Hematopoietic multipotent progenitor cell treated with erythropoietin and hydrocortisone succinate and interleukin-3 and kit ligand, for 17 days (in vitro differentiated cells): ENCODE measurements around the gene PTGDS.
A peak's percentile ranks its signal among the peaks of the same experiment; 100 is the strongest.

Experiments used
- DNase-seq: peaks from one replicate; pipeline ENCODE4 v3.0.0-alpha.2; 2015; ENCODE audit warnings: low spot score

Gene PTGDS

DNA sequence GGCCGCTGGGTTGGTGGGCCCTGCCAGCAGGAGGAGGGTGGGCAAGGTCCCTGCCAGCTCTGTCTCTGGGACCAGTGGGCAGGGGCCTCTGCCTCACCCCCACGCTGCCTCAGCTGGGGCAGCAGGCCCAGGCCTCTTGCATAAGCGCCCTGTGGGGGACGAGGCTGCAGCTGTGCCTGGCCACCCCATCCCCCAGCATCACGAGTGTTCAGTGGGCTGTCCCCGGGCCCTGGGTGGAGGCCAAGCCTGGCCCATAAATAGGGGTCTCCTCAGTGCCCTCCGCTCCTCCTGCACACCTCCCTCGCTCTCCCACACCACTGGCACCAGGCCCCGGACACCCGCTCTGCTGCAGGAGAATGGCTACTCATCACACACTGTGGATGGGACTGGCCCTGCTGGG is at the start of gene PTGDS:
PTGDS (plus strand) TSS at position 282 of the 400 bp plus-strand sequence; CDS start at position 357, 75 bp downstream.
- no peak for DNase-seq

DNA sequence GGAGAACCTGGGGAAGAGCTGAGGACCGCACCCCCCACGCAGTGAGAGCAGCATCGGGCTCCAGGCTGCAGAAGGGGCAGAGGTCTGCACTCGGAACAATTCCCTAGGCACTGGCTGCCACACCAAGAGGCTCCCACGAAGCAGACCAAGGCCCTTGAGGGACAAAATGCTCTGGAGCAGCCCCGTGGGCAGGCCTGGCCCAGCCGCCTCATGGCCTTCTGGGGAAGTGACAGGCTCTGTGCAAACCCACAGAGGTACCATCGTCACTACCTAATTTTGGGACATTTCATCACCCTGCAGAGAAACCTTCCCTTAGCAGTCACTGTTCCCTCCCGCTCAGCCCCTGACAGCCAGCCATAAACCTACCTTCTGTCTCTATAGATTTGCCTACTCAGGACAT is 48.7 kb upstream of the PTGDS start:
- DNase-seq, result no peak

DNA sequence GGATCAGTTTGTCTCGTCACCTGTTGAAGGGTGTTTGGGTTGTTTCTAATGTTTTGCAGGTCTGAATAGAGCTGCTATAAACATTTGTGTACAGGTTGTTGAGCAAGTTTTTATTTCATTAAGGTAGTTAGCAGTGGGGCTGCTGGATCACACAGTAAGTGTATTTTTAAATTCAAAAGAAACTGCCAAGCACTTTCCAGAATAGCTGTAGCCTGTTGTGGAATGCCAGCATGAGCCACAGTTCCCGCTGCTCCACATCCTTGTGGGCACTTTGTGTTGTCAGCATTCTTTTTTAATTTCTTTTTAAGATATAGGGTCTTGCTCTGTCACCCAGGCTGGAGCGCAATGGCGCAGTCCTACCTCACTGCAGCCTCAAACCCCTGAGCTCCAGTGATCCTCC is 47.3 kb upstream of the PTGDS start:
- DNase-seq, result no peak

DNA sequence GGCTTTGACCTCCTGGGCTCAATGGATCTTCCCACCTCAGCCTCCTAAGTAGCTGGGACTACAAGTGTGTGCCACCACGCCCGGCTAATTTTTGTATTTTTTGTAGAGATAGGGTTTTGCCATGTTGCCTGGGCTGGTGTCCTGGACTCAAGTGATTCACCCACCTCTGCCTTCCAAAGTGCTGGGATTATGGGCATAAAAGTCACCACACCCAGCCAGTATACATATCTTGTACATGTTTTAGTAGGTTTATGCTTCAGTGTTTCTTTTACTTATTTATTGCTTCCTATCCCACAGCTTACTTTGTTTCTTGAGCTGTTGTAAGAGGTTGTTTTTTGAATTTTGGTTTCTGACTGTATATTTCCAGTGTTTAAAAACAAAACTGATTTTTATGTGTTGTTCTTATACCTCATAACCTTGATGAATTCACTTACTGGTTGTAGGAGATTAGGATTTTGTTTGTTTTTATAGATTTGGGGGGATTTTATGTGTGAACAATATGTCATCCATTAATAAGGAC is 45.6 kb upstream of the PTGDS start:
- no peak for DNase-seq

DNA sequence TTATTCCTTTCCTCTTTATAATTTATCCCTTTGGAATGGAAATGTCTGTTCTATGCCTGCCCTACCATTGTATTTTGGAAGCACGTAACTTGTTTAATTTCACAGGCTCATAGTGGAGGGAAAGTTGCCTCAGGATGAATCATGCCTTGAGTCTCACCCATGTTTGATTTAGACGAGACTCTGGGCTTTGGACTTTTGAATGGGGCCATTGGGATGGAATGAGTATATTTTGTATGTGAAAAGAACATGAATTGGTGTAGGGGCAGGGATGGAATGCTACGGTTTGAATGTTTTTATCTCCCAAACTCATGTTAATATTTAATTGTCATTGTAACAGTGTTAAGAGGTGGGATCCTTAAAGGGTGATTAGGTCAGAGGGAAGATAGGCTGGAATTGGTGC is 43.0 kb upstream of the PTGDS start:
- no peak for DNase-seq

DNA sequence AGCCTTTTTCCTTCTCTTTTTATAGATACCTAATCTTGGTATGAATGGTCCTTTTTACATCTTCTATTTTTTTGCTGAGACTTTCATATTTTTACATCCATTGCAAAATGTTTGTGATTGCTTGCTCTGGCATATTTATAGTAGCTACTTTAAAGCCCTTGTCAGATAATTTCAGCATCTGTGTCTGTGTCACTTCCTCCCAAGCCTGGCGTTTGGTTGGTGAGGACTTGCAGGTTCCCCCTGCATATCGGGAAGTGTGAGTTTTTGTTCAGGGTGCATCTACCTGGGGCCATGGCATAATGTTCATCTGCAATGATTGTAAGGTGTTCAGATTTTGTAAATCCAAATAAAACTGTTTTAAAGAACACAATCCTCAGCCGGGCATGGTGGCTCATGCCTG is 41.7 kb upstream of the PTGDS start:
- DNase-seq, result no peak

DNA sequence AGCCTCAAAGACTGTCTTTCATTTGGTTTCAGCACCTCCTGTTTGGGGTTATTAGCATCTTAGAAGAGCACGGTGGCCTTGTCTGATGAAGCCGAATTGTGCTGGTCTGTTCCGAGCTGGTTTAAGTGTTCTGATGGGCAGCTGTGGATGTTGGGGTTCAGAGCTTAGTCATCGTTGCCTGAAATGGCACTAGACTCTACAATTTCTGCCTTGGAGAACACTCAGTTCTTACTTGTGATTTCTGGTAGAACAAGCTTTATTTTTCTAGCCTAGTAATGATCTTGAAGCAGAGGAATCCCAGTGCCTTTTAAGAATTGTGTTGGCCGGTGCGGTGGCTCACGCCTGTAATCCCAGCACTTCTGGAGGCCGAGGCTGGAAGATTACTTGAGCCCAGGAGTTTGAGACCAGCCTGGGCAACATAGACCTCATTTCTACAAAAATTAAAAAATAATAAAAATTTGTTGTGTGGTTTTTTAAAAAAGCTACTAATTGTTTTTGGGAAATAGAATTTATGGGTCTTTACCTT is 40.6 kb upstream of the PTGDS start:
- no peak for DNase-seq

DNA sequence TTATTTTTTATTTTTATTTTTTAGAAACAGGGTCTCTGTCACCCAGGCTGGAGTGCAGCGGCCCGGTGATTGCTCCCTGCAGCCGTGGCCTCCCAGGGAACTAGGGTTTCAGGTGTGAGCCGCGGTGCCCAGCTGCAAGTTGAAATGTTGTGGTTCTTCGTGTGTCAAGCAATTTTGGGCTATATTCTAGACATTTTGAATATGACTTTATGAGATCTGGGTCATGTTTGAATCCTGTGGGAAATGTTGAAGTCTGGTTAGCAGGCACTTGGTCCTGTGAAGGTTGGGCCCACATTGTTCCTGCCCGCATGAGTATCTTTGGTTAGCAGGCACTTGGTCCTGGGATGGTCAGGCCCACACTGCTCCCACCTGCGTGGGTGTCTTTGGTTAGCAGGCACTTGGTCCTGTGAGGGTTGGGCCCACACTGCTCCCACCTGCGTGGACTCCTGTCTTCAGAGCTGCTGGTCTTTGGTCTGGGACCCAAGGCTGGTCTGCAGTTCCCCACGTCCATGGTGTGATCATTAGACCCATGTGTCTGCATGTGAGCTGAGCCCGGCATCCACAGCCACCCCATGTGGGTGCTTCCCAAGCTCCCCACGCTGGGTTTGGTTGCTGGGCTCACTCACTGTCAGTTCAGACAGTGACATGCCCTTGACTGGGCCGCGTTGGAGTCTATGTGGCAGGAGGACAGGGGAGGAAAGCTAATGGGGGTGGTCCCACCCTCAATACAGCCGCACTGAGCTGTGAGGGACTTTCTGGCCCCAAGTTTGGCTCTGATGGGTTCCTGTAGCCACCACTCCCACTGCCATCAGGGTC is 39.9 kb upstream of the PTGDS start:
- DNase-seq, result no peak

DNA sequence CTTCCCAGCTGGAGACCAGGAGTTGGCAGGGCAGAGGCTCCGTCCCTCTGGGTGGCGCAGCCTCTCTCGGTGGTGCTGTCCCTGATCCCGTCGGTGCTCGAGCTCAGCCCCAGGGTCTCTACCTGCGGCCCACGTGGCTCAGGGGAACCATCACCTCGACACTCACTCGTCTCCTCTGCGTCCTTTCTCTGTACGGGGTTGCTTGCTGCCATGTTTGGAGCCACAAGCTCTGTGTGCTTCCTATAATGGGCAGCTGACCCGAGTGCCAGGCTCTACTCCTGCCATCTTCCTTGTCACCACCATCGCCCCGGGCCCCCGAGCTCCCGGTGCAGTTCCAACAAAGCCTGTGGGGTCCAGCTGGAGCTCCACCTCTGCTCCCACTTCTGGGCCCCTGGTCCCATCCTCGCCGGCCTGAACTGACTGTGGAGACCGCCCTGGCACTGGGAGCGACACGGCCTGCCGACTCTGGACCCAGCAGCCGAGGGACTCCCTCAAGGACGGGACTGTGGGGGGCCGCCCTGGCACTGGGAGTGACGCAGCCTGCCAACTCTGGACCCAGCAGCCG is 37.8 kb upstream of the PTGDS start:
- no peak for DNase-seq

DNA sequence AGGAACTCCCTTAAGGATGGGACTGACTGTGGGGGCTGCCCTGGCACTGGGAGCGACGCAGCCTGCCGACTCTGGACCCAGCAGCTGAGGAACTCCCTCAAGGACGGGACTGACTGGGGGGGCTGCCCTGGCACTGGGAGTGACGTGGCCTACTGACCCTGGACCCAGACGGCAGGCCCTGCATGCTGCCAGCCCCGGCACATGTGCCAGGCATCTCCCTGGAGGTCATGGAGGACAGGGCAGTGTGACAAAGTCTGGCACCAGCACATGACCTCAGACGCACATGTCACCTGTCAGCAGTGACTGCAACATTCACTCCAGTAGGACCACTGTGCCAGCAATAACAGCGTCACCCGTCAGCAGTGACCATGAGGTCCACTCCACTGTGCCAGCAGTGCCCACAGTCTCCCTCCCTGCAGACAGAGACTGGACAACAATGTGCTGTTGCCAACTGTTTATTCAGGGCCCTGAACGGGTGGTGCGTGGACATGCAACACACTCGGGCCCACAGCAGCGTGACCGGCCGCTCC is 37.2 kb upstream of the PTGDS start:
- no peak for DNase-seq

DNA sequence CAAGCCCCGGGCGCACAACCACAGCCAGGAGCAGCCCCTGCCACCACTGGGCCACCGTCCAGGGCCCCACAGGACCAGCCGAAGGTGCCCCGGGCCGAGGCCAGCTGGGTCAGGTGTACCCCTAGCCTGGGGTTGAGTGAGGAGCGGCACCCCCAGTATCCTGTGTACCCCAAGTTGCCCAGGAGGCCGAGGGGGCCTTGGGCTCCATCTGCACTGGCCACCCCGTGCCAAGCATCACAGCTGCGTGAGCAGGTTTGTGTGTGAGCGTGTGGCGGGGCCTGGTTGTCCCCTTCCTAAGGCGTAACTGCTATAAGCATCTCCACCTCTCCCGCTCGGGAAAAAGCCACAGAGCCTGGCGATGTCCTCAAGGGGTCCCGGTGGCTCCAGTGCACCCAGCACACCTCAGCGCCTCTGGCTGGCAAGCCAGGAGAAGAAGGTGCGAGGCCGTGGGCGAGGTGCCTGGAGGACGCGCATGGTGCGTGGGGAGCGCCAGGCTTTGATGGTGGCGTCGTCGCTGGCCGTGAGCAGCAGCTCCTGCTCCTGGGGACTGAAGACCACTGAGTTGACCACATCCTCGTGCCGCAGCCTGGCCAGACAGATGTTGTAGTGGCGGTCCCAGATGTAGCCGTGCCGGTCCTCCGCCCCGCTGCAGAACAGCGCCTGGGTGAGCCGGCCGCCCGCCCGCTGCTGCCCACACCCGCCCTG is 36.6 kb upstream of the PTGDS start:
- DNase-seq, result no peak

DNA sequence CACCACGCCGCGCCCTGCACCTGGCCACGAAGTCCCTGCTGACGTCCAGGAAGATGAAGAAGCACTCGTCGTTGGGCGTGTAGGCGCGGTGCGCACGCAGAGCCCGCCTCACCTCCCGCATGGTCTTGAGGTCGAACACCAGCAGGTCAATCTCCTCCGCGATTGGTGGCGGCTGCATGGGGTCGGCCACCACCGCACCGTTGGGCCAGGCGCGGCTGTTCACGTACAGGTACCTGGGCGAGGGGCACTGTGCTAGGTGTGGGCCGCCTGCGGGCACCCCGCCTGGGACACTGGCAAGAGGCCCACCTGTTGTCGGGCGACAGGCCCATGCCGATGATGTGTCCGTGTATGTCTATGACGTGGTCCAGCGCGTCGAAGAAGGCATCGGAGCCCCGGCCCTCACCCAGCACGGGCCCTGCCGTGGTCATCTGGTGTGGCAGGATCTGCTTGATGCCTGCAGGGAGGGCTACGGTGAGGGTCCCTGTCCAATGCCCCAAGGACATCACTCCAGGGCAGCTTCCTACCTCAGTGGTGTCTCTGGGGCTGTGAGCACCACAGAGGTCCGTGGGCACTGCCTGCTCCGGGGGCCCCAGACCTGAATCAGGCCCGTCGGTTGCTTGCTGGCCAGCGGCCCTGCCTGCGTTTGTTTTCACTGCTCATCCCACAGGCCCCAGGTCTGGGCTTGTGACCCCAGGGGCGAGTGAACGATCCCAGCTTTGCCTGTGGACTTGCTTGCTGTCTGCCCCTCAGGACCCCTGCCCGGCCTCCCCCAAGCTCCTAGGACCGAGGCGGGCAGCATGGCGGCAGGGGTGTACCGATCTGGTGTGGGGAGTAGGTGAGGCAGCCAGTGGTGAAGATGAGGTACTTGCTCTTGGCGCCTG is 35.8 kb upstream of the PTGDS start:
- no peak for DNase-seq

DNA sequence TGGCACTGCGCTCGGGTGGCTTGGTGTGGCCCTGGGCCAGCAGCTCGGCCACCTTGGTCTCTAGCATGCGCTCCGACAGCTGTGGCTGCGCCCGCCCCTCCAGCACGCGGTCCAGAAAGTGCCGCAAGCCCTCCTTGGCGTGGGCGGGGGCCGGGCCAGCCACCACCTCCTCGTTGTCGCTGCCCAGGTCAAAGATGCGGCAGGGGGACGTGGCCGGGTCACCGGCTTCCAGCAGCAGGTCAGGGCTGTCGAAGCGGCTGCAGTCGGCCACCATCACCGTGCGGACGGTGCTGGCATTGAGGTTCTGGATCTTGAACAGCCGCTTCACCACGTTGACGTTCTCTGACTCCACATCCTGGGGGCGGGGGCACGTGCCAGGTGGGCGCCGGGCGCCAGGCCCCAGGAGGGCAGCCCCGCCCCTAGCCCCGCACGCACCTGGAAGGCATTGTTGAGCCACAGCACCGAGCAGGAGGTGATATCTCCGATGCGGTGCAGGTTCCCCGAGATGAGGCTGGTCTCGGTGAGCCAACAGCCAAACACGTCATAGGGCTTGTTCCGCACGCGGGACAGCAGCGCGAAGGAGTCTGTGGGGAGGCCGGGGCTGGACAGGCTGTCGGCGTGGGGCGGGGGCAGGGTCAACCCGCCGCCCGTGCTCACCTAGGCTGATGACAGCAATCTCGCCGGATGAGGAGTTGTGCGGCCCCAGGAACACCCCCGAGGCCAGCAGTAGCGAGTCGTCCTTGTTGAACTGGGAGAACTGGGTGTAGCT is 35.0 kb upstream of the PTGDS start:
- no peak for DNase-seq

DNA sequence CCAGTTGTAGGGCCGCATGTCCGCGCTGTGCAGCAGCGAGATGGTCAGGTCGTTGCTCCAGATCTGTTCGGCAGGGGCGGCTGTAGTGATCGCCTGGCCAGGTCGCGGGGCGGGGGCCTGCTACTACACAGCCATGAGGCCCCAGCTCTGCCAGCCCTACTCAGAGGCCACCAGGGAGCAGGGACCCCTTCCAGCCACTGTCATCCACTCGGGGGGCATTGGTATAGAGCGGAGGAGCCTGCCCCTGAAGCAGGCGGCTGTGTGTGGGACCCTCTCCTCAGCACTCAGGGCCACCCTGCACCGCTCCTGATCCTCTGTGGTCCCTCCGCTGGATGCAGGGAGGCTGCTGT is 34.4 kb upstream of the PTGDS start:
- DNase-seq, result no peak

DNA sequence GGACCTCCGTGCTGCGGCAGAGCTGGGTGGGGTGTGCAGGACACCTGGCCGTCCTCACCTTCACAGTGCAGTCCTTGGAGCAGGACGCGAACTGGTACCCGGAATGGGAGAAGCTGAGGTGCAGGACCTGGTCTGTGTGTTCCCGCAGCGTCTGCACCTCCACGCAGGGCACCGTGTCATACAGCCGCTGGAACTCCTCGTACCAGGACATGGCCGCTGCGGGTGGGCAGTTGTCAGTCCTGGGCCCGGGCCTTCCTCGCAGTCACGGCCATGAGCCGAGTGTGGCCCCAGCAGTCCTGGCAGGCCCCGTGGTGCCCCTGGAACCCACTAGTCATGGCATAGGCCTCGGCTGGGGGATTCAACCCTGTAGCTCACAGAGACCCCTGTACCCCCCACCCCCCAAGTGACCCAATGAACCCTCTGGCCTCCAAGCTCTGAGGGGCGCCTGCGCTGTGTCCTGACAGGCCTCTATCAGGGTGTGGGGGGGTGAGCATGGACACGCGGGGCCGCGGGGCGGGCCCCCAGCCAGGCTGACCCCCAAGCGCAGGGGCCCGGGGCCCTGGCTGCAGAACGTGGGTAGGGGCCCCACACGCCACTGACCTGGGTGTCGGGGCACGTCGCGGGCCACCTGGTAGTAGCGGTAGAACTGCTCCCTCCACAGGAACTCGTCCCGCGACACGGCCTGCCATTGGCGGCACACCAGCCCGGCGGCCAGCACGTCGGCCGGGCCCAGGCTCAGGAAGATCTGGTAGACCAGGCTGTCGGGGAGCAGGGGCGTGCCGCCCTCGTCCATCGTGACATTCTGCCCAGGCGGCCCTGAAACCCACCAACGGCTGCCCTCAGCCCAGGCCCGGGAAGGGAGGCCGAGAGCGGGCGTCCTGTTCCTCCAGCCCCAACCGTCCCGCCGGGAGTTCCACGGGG is 33.8 kb upstream of the PTGDS start:
- DNase-seq, result no peak

DNA sequence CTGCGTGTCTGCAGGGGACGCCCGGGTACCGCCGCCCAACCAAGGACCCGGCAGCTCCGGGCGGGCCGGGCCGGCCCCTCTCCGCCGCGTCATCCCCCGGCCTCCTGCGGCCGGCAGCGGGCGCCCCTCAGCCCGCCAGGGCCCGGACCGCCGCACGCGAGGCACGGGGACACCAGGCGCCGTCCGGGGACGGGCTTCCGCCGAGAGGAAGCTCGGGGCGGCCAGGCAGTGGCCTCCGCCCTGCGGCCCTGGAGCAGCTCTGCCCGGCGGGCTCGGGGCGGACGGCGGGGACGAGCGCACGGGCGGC is 33.1 kb upstream of the PTGDS start:
- no peak for DNase-seq

DNA sequence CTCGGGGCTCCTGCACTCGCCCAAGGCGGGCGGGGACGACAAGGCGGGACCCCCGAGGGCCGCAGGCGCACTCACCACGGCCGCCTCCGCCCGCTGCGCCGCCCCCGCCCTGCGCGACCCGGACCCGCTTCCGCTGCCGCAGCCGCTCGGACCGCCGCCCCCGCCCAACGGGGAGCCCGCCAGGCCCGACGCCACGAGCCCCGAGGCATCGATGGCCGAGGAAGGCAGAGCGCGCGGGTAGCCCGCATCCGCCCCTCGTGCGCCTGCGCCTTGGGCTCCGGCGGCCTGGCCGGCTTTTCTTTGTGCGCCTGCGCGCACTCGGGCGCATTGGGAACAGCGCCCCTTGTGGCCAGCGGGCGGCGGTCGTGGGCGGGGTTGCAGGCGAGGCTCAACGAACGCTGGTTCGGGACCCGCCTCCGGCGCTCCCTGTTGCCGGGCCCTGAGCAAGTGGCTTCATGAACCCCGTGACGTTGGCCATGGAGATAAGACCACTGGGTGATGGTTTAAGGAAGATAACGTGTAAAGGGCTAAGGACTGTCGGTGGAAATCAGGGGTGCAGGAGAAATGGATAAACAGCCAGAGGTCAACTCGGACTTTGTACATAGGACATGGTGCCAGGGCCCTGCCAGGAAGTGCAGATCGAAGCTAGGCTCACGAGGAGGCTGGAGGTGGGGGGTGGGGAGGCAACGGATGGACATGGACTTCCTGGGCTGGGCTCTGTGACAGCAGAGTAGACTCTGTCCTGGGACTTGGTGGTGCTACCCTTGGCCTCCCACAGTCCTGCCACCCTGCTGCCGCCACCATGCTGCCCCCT is 32.6 kb upstream of the PTGDS start, which contains the start of the genes C8G and FBXW5:
C8G (plus strand) TSS at position 725 of the 814 bp plus-strand sequence; CDS start at position 803, 78 bp downstream.
FBXW5 (minus strand) TSS at position 220 of the 814 bp plus-strand sequence. CDS start 655 bp downstream, outside the sequence.
- DNase-seq, result peak; percentile 99

DNA sequence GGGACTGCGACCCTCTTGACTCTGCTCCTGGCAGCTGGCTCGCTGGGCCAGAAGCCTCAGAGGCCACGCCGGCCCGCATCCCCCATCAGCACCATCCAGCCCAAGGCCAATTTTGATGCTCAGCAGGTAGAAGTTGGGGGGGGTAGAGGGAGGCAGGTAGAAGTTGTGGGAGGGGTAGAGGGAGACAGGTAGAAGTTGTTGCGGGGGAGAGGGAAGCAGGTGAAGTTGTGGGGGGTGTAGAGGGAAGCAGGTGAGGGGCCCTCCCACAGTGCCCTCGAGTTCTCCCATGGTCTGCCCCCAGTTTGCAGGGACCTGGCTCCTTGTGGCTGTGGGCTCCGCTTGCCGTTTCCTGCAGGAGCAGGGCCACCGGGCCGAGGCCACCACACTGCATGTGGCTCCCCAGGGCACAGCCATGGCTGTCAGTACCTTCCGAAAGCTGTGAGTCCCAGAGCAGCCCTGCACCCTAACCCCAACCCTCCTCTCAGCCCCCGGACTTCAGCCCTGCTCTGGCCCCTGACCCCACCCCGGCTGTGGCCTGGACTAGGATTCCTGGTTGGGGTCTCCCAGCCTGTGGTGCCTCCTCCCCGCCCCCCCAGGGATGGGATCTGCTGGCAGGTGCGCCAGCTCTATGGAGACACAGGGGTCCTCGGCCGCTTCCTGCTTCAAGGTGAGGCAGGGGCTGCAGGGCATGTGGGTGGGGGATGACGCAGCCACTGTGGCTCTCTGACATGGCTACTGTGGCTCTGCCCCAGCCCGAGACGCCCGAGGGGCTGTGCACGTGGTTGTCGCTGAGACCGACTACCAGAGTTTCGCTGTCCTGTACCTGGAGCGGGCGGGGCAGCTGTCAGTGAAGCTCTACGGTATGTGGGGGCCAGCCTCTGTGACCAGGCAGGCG is 31.7 kb upstream of the PTGDS start:
- DNase-seq, result no peak
